ENCODE results near the gene DDX46.

DDX46 gene

GRCh38 chr5:134877159-134877558 lies 118.6 kb downstream of the DDX46 start:
- DNase-seq (ENCODE audit: low read depth, low spot score): no peak
- no peak for TF ChIP-seq CTCF (IDR thresholded peaks at IDR 0.05; ENCODE audit: insufficient read depth, low read length, missing control alignments)
- H3K4me3 ChIP-seq (ENCODE audit: low read depth, low read length): no peak overlapping the region
- CTCF ChIA-PET: no interaction called here
- POLR2A ChIA-PET: interaction anchor here (0.6 kb wide), 1 partner anchor 13 kb away, joined by 5 read pairs; no protein-coding TSS in a partner anchor

- ChIA-PET CTCF (interaction anchor here (1.0 kb wide), 1 partner anchor 26 kb away, joined by 4 read pairs; the partner anchor contains the start of gene PCBD2), POLR2A (no interaction called here)
- DNase-seq (ENCODE audit: low read depth, low spot score): no peak
- TF ChIP-seq CTCF (IDR thresholded peaks at IDR 0.05; ENCODE audit: insufficient read depth, low read length, missing control alignments): no peak
- H3K4me3 ChIP-seq (ENCODE audit: low read depth, low read length): no peak overlapping the region
Observed at GRCh38 chr5:134878403-134878802, 119.8 kb downstream of the DDX46 start.

GRCh38 chr5:134879456-134879855 lies 120.9 kb downstream of the DDX46 start:
- no peak overlapping the region for H3K4me3 ChIP-seq (ENCODE audit: low read depth, low read length)
- CTCF ChIA-PET: interaction anchor here (2.4 kb wide), 1 partner anchor 25 kb away, joined by 9 read pairs; the partner anchor contains the start of gene PCBD2
- DNase-seq (ENCODE audit: low read depth, low spot score): no peak
- TF ChIP-seq CTCF (IDR thresholded peaks at IDR 0.05; ENCODE audit: insufficient read depth, low read length, missing control alignments): no peak
- POLR2A ChIA-PET: interaction anchor here (0.9 kb wide), 1 partner anchor 34 kb away, joined by 3 read pairs; the partner anchor contains the start of gene C5orf24

Data from AG04449 (cell line).